Measurements from ENCODE around the gene TSKS. TPM values are rescaled to one million over a fixed set of nuclear protein-coding genes. Genes with fewer than 3 reads are reported as not detected.
A peak's percentile ranks its signal among the peaks of the same experiment; 100 is the strongest.

Gene TSKS
- total RNA-seq, 1 donor from 2014 or later, result not detected

DNA sequence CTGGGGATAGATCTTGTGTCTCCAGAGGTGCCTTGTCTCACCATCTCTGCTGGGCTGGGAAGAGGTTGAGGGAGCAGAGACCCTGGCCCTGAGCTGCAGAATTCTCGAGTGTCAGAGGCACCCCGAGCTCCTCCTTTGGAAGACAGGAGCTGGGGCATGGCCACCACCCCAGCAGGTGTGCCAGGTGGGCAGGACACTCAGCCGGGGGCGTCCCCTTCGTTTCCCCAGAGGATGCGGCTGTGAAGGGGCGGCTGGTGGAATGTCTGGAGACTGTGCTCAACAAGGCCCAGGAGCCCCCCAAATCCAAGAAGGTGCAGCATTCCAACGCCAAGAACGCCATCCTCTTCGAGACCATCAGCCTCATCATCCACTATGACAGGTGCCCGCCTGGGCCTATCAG lies 35.5 kb upstream of the TSKS start:
- no peak for DNase-seq (ENCODE audit: low read depth)

DNA sequence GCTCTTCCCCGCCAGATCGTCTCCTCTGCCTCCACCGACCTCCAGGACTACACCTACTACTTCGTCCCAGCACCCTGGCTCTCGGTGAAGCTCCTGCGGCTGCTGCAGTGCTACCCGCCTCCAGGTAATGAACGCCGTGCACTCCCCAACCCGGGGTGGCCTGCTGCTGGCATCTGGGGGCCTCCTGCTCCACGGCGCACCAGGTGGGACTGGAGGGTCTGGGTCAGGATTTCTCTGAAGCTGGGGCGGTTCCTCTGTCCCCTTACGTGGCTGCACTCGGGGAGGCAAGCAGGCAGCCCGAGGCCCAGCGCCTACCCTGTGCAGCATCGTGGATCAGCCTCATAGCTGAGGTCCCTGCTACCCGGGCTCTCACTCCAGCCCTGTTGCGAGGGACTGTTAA lies 32.5 kb upstream of the TSKS start:
- no peak for DNase-seq (ENCODE audit: low read depth)

DNA sequence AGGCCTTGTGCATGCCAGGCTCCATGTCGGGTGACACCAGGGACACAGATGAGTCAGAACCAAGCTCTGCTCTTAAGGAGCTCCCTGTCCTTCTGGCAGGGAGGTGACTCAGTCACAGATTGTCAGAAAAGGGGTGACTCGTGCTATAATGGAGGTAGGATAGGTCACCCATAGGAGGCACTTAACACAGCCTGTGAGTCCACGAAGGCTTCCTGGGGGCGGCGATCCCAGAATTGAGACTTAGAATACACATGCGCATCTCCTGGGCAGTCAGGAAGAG lies 30.4 kb upstream of the TSKS start:
- no peak for DNase-seq (ENCODE audit: low read depth)

DNA sequence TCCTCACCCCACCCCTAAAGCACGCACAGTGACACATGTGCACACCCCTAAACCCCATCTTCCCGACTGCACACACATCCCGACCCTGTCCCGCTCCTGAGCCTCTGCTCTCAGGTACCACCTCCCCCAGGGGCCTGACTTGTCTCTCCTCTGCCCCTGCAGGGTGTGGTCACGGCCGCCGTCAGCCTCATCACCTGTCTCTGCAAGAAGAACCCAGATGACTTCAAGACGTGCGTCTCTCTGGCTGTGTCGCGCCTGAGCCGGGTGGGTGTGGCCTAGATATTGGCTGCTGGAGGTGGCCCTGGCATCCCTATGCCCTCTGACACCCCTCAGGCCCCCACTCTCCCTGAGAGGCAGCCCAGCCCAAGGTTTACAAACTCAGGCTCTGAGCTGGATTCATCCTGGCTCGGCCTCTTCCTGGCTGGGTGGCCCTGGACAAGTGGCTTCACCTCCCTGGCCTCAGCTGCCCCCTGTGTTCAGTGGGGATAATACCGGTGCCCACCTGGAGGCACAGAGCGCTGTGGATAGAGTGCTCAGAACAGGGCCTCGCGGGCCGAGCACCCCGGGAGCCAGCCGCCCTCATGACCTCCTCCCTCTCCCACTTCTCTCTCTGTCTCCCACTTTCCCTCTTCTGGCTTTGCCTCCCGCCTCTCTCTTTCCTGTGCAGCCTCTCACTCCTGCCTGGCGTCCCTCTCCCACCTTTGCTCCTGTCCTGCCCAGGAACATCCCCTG lies 29.9 kb upstream of the TSKS start:
- DNase-seq (ENCODE audit: low read depth), result no peak

DNA sequence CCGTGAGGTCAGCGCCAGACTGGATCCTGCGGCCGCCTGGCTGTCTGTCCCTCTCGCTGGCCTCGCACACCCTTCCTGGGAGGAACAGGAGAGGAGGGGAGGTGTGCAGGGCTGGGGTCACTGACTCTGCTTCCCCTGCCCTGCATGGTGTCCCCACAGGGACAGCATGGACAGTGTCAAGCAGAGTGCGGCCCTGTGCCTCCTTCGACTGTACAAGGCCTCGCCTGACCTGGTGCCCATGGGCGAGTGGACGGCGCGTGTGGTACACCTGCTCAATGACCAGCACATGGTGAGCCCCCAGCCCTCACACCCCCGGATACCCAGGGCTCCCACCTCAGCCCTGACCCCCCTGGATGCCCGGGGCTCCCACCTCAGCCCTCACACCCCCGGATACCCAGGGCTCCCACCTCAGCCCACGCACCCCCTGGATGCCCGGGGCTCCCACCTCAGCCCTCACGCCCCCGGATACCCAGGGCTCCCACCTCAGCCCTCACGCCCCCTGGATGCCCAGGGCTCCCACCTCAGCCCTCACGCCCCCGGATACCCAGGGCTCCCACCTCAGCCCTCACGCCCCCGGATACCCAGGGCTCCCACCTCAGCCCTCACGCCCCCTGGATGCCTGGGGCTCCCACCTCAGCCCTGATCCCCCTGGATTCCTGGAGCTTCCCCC lies 28.8 kb upstream of the TSKS start:
- no peak for DNase-seq (ENCODE audit: low read depth)

DNA sequence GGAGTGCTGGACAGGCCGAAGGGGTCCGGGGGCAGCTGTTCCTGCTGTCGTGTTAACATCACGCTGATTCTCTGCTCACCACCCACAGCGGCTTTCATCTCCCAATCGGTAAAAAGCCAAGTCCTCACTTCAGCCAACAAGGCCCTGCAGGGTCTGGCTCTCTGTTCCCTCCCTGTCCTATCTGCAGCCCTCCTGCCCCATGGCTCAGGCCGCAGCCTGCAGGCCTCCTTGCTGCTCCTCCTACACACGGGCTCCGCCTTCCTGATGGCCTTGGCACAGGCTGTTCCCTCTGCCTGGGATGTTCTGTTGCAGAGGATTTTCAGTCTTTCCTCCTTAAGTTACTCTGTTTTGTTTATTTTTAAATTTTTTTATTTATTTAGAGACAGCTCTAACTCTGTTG lies 27.8 kb upstream of the TSKS start:
- no peak for DNase-seq (ENCODE audit: low read depth)

DNA sequence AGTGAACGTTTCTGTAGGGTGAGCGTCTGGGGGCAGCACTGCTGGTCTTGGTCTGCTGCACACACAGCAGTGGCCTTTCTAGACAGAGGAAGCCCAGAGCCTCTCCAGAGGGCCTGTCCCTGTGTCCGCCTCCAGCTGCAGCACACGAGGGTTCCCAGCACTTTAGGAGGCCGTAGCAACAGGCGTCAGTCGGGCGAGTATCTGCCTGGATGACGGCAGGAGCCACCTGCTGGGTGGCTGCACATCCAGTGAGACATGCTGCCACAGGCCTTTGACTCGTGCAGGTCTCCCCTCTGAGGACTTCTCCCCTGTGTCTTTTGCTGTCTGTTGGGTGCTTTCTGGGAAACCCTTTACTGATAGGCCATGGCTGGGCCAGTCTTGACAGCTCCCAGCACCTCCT lies 25.8 kb upstream of the TSKS start:
- DNase-seq (ENCODE audit: low read depth), result no peak

DNA sequence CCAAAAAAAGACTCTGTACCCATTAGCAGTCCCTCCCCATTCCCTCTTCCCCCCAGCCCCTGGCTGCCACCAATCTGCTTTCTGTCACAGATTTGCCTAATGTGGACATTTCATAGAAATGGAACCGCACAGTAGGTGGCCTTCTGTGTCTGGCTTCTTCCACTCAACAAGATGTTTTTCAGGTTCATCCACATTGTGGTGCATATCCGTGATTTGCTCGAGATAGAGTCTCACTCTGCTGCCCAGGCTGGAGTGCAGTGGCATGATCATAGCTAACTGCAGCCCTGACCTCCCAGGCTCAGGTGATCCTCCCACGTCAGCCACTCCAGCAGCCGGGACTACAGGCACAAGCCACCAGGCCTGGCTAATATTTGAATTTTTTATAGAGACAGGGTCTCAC lies 24.6 kb upstream of the TSKS start:
- no peak for DNase-seq (ENCODE audit: low read depth)

DNA sequence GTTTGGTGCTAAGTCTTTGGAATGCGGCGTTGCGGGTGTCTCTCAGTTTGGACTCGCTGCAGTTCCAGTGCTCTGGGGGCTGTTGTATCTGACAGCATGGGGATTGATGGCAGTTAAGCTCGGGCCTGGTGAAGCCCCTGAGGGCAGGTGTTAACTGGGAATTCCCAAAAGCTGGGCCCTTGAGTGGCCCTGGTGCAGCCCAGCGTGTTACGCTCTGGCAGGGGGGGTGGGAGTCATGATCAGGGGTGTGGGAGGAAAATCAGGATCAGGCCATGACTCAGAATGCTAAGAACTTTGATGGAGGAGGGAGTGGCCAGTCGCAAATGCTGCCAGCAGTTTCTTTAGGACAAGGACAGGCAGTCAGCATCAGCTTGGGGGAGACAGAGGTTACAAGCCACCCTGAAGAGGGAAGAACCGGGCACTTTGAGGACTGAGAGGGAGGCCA lies 23.3 kb upstream of the TSKS start:
- peak; percentile 51 for DNase-seq (ENCODE audit: low read depth)

DNA sequence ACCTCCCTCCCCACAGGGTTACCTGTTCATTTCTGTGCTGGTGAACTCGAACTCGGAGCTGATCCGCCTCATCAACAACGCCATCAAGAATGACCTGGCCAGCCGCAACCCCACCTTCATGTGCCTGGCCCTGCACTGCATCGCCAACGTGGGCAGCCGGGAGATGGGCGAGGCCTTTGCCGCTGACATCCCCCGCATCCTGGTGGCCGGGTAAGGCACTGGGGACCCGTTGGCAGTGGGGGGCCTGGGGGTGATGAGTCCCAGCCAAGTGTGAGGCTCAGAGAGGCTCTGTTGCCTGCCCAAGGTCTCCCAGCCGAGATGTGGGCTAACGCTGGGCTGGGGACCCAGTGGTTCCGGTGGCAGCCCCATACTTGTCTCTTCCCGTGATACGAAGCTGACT lies 19.4 kb upstream of the TSKS start:
- no peak for DNase-seq (ENCODE audit: low read depth)

DNA sequence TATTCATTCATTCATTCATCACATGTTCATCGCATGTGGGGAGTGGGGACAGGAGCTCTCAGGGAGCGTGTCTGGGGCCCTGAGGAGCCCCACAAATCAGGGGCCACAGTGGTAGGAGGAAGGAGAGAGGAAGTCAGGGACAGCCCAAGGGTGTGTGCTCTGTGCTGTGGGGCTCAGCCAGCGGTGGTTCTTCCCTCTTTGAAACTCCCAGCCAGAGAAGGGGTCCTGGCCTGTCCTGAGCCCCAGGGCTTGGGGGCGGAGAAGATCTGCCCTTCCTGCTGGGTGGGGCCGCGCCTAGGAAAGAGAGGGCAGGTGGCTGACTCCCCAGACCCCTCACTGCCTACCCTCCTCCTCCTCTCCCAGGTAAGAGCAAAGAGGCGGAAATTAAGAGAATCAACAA lies 18.3 kb upstream of the TSKS start:
- no peak for DNase-seq (ENCODE audit: low read depth)

DNA sequence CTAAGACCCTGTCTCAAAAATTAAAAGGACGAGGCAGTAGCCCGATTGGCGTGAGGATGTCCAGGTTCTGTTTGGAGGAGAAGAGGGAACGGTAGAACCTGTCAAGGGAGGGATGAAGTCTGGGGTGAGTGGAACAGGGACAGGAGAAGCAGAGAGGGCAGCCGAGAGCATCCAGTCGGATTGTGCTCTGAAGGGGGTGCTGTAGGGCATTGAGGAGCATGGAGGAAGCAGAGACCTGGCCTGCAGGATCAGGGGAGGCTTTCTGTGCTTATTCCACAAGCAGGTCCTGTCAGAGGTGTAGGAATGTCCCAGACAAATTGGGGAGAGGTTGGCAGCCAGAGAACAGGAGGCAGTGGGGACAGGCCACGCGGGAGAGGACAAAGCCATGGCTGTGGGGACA lies 17.8 kb upstream of the TSKS start:
- no peak for DNase-seq (ENCODE audit: low read depth)

DNA sequence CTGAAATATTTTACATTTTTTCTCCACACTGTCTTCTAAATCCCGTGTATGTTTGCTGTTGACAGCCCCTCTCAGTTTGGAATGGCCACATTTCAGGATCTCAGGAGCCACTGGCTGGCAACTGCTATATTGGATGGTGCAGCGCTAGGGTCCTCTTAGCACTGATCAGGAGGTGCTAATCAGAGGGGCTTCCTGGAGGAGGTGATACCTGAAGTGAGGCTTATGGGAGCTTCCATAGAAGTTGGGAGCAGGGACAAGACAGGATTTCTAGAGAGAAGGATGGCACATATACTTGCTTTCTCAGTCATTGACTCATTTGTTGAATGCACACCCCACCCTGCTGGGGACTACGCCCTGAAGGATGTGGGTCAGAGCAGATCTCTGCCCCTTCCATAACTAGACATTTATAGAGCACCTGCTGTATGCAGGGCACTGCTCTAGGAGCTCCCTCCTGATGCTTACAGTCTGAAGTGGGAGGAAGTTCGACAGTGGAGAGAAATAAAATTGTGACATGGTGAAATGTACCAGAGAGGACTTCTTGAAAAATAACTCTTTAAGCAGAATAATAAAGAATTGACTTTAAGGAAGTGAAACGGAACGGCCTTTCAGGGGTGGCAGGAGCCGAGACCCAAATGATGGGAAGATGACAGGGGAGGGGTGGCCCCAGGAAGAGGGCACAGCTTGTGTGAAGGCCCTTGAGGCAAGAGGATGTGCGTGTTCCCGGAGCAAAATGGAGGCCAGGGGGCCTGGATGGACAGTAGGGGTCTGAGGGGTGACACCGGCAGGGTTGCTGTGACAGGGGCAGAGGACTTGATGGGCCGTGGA lies 16.8 kb upstream of the TSKS start:
- no peak for DNase-seq (ENCODE audit: low read depth)

DNA sequence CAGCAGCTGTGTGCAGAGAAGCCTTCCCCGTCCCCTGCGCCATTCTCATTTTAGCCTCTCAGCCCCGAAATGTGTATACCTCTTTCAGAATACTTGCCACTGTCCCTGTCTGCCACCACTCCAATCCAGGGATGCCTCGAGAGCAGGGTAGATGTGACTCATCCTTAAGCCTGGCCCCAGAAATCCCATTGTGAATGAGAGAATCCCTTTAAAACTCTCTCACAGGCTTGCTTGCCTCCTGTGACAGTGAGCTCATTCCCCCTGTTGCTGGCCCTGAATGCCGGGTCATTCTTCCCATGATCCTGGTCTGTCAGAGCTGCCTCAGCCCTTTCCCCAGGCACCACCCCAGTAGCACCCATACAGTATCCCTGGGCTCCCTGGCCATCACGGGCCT lies 13.3 kb upstream of the TSKS start:
- DNase-seq (ENCODE audit: low read depth), result no peak

DNA sequence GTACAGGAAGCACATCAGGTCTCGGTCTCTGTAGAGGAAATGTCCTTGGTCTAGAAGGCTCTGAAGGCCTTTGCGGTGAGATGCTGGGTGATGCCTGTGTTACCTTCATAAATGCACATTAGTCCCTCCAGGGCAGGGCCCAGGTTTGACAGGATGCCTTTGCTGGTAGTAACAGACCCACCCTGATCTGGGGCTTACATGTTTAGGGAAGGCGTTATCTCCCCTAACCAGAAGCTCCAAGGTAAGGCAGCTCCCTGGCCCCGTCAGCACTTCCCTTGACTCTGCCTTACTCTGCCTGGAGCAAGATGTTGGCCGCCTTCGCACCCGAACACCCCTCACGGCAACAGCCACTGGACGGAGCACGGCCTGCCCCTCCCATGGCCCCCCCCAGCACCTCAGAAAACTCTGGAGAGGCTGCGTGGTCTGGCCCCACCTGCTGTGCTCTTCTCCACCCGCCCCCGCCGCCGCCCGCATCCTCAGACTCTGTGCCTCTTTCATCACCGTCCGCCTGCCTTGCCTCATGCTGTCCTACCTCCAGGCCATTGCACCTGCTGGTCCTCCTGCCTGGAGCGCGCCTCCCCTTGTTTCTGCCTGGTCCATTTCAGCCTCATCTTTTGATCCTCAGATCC lies 12.8 kb upstream of the TSKS start:
- no peak for DNase-seq (ENCODE audit: low read depth)

DNA sequence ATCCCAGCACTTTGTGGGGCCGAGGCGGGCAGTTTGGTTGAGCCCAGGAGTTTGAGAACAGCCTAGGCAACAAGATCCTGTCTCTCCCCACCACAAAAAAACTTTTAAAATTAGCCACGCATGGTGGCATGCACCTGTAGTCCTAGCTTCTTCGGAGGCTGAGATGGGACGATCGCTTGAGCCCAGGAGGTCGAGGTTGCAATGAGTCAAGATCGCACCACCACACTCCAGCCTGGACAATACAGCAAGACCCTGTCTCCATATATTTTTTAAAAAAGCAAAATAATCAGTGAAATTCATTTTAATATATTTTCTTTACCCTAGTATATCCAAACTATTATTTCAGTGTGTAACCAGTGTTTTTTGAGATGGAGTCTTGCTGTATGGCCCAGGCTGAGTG lies 11.9 kb upstream of the TSKS start:
- DNase-seq (ENCODE audit: low read depth), result no peak

DNA sequence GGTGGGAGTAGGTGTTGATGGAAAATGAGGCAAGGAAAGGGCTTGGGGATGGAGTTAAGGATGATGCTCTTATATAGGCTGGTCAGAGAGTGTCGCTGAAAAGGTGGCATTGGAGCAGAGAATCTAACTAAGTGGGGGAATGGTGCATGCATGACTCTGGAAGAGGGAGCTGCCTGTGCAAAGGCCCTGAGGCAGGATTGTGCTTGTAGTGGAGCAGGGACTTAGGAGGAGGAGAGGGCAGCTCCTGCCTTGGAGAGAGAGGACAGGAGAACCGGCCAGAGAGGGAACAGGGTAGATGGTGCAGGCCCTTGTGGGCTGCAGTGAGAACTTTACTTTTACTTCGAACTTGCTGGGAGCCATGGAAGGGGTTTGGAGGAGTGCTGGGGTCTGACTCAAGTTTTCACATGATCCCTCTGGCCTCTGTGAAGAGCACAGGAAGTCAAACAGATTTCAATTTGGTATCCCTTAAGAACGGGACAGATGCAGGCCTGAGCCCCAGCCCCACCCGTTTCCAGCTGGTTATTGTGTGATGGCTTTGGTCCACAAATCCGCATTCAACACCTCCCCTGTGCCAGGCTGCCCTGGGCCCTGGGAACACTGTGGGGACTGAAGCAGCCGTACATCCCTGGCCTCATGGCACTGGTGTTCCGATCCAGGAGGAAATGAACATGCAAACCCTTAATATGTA lies 10.7 kb upstream of the TSKS start:
- DNase-seq (ENCODE audit: low read depth), result no peak

DNA sequence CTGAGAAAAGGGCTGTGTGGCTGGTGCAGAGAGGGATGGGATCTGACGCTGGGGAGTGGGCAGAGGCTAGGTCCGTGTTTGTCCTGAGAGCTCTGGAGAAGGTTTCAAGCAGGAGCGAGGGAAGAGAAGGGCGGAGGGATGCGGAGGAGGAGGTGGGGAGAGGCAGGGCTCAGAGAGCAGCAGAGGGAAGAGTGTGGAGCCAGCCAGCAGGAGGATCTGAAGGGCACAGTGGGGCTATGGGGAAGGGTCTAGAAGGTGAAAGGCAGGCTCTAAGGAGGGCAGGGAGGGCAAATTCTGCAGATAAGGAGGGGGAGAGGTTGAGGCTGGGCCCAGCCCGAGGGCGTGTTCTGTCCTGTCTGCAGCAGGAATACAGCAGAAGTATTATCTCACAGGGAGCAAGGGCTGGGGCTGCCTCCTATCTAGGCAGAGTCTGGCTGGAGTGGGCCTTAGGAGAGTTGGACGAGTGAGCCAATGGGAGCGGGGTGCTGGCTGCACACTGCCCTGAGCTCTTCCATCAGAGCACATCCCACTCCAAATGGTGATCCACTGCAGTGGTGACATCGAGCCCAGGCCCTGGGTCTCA lies 9.8 kb upstream of the TSKS start:
- DNase-seq (ENCODE audit: low read depth), result no peak

DNA sequence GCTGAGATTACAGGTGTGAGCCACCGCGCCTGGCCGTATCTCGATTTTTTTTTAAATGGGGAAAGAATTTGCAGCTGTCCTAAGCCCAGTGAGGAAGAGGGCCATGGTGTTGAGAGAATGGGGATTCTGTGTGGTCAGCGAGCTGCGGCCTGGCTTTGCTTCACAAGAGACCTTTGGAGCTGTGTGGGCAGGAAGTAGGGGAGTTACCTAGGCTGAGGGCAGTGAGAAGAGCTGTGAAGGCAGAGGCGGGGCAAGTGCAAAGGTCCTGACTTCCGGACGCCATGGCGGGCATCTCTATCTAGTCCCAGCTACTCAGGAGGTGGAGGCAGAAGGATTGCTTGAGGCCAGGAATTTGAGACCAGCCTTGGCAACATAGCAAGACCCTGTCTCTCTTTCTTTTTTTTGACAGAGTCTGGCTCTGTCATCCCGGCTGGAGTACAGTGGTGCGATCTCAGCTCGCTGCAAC lies 8.6 kb upstream of the TSKS start:
- no peak for DNase-seq (ENCODE audit: low read depth)

DNA sequence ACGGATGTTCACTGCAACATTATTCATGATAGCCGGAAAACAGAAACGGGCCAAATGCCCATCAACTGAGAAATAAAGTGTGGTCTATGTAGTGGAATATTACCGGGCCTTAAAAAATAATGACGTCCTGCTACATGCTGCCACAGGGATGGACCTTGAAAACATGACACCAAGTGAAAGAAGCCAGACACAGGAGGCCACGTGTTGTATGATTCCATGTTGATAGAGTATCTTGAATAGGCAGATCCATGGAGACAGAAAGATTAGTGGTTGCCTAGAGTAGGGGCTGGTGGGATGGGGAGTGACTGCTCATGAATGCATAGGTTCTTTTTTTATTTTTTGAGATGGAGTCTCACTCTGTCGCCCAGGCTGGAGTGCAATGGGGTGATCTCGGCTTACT lies 7.4 kb upstream of the TSKS start:
- no peak for DNase-seq (ENCODE audit: low read depth)

DNA sequence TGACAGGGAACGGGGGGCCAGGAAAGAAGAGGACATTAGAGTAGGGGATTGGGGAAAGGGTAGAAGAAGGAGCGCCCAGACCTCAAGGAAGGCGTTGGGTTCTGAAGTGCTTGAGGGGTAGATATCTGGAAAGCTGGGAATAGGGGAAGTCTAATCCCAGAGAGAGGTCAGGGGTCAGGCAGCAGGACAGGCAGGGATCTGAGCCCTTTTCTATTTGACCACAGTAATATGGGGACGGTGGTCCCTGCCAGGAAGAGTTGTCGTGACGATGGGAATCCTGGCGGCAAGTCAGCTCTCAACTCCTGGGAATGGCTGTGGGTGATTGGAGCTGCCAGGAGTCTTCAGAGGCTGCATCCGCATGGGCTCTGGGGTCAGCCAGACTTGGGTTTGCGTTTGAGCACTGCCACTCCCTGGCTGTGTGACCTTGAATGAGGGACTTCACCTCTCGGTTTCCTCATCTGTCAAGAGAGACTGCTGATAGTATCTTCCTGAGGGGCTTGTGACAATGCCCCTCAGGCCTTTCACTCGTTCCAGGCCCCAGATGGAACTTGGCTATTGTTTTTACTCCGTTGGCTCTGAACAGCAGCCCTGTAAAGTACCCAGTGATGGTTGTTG lies 5.0 kb upstream of the TSKS start:
- DNase-seq (ENCODE audit: low read depth), result no peak

Measured in myocyte (in vitro differentiated cells).